A549 treated with AZD9567 at 1 μM for 4 hours (cell line): Measurements from ENCODE around the gene STYX. TPM values are rescaled to one million over a fixed set of nuclear protein-coding genes. Genes with fewer than 3 reads are reported as not detected.

Source experiments
- total RNA-seq: library from RNA; stranded (reverse); fragments of 200-300 nt; extraction: Qiagen RNA extraction; gene quantifications from 5 replicates; pipeline ENCODE4 v1.2.3, GENCODE V29; 2022; ENCODE audit not compliant: insufficient read depth

Gene STYX, protein sequence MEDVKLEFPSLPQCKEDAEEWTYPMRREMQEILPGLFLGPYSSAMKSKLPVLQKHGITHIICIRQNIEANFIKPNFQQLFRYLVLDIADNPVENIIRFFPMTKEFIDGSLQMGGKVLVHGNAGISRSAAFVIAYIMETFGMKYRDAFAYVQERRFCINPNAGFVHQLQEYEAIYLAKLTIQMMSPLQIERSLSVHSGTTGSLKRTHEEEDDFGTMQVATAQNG
- total RNA-seq: 5.1 to 7.1 TPM (median 6.3 TPM) in 5 replicates

DNA sequence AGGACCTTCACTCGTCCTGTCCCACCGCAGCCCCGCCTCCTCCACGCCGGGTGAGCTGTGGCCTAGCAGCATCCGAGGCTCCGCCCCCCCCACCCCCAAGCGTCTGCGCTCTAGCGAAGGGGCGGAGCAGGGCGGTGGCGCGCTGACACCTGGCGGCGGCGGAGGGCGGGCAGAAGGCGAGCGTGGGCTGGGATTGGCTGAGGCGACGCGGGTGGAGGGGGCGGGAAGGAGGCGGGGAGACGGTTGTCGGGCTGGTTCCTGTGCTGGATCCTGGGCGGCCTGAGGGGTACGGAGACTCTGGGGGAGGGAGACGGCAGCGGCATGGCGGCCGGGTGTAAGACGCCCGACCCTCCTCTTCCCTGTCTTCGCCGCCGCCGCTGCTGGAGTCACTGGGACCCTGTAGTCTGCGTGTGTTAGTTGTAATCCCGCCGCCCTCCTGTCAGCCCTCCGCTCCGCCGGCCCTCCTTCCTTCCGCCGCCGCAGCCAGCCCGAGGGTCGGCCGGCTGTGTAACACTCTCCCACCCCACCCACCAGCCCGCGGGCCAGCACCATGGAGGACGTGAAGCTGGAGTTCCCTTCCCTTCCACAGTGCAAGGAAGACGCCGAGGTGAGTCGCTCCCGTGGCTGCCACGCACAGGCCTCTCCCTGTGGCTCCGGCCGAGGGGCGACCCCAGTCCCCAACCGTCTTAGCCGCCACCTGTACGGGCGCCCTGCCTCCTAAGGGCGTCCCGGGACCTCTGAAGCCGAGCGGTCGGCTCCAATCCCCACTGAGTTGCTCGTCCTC is at the start of gene STYX:
TSS of gene STYX (plus strand) at position 242 of the 784 bp plus-strand sequence. CDS start at position 551, 309 bp downstream.

DNA sequence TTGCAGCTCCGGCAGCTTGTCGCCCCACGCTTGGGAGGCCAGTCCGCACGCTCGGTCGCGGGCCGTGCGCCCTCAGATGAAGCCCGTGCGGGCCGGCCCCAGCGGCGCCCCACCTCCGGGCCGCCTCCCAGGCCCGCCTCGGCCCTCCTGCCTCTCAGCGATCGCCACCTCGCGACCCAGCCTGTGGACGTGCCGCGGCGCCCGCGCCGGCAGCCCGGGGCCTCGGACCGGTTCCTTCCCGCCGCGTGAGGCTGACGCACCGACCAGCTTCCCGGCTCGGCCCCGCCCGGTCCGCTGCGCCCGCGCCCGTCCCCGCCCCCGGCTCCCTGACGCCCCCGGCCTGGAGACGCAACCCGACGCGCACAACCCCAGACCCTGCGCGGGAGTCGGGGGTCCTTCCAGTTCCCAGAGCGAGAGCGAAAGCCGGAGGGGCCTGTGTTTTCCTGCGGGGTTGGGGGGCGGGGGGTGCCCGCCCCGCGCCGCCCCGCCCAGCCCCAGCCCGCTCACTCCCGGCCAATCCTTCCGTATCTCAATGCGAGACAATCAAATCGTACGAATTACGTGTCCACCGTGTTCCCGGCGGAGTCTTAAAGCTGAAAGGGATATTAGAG is 34.4 kb upstream of the STYX start, which contains the start of gene ERO1A:
TSS of gene ERO1A (minus strand) at position 78 of the 611 bp plus-strand sequence. CDS start at position 1, 77 bp downstream.

DNA sequence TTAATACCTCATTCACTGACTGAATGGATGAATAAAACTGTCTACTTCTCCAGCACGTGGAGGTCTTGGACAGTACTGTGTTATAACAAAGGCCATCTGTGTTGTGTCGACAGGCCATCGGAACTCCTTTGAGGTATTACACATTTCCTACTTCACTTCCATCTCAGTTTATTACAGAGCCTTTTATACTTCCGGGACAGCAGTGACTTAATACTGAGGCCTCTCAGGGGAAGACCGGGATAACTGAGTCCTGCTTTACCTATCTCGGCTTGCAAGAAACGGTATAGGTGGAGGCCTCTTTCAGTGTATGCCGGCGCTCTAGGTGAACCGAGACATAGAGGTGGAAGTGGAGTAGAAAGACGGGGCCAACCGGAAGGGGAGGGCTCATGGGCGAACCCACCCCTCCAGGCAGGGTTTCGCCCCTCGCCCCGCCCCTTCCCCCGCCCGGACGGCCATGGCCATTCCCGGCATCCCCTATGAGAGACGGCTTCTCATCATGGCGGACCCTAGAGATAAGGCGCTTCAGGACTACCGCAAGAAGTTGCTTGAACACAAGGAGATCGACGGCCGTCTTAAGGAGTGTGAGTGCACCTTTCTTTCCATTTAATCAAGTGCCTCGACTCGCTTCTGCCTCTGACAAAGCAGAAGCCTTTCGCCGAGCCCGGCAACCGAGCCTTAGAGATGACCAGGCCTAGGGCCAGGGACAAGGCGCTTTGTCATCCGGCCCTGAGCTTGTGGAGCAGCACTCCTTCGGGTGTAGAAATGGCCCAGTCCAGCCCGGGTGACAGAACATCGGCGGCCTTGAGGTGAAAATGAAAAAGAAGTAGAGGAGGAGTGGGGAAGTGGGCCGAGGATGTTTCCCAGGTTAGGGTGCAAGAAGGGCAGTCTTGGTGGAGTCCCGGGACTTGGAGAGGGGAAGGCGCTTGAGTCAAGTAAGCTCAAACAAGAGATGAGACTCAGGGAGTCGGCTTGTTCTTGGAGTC is 23.0 kb upstream of the STYX start, which contains the start of gene PSMC6:
TSS of gene PSMC6 (plus strand) at position 477 of the 983 bp plus-strand sequence. CDS start at position 497, 20 bp downstream.

DNA sequence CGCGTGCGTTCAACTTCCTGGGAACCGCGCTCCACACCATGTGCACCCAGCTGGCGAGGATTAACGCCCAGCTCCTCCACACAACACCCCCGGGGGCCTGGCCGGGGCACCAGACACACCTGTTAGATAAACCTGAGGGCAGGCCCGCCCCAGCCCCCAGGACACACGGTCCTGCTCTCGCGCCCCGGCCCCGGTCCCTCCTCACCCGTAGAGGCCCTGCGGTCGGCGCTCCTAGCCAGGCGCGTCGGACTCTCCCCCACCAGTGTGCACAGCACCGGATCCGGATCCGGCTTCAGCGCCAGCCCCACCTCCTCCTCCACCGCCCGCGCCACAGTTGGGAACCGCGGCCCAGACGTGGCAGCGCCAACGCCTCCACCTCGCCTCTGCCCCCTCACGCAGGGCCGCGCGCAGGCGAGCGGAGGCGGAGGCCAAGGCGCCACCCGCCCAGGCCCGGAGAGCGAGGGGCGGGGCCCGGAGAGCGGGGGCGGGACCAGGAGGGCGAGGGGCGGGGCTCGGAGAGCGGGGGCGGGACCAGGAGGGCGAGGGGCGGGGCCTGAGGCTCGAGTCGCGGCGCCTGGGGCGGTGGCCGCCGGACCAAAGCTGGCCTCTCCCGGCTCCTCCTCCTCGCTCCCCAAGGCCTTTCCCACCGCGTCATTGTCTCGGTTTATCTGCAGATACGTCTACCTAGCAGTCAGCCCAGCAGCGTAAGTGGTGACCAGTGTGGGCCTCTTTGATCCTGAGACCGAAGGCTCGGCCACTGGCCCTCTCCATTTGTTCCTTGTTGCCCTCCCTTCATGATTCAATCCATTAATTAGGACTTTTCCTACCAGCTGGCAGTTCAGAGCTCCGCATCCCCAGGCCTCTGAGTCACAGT is 61.5 kb downstream of the STYX start, which contains the start of gene GNPNAT1:
TSS of gene GNPNAT1 (minus strand) at position 385 of the 874 bp plus-strand sequence. CDS start 6,957 bp downstream, outside the sequence.

Other genes with a start within 250 kb of the STYX start
- 0.78 to 1.8 TPM (median 1.3 TPM) in 5 replicates for gene TXNDC16, start 177.7 kb upstream of the STYX start, total RNA-seq
- 0.08 to 0.18 TPM (median 0.17 TPM) in 4 of 5 replicates, not detected in the other for gene GPR137C, start 177.3 kb upstream of the STYX start, total RNA-seq
- gene ERO1A, start 34.6 kb upstream of the STYX start, total RNA-seq: 47.3 to 53.8 TPM (median 52.9 TPM) in 5 replicates
- gene PSMC6, start 23.0 kb upstream of the STYX start, total RNA-seq: 79.1 to 100 TPM (median 87.4 TPM) in 5 replicates
- gene GNPNAT1, start 61.4 kb downstream of the STYX start, total RNA-seq: 45.7 to 53.9 TPM (median 48.3 TPM) in 5 replicates
- 33.6 to 69.4 TPM (median 44.6 TPM) in 5 replicates for gene FERMT2, start 220.9 kb downstream of the STYX start, total RNA-seq